GM21619 (cell line): ENCODE data around the gene SLC16A13.
"Not testable (repeated sequence)": the region's sequence is repeated elsewhere in the genome, so short reads cannot be mapped to it uniquely, and the experiment has no call there.

Experiments
- ATAC-seq: cut with Tn5 transposase; IDR thresholded peaks from one replicate; pipeline ENCODE4 v1.9.1; 2021; ENCODE audit not compliant: unreplicated experiment

Gene SLC16A13, protein sequence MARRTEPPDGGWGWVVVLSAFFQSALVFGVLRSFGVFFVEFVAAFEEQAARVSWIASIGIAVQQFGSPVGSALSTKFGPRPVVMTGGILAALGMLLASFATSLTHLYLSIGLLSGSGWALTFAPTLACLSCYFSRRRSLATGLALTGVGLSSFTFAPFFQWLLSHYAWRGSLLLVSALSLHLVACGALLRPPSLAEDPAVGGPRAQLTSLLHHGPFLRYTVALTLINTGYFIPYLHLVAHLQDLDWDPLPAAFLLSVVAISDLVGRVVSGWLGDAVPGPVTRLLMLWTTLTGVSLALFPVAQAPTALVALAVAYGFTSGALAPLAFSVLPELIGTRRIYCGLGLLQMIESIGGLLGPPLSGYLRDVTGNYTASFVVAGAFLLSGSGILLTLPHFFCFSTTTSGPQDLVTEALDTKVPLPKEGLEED

DNA sequence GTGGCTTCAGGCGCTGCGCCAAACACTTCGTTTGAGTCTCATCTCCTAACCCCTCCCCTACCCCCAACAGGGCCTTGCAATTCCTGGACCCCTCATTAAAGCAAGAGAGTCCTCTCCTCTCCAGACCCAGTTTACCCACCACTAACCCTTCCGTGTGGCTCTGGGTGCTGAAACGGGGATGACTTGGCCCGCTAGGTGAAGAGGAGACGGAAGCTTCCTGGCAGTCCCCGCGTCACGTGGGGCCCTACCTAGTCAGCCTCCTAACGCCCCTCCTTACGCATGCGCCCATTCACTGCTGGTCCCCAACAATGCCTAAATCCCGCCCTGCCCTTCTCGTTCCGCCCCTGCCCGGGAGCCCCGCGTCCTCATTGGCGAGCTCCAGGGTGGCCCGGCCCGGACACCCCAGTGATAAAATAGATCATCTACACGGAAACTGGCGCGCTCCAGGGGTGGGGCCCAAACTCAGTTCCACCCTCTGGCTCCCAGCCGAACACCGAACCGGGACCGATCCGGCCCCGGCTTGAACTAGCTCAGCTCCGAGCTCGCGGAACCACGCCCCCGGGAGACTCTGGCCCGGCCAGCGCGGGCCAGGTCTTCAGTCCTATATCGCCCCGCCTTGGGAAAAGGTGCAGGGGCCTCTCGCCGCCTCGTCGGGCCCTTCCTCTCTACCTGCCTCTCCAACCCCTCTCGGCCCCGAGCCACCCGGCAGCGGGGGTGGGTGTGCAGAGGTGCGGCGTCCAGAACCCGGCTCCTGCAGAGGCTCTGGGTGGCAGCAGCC lies at the start of gene SLC16A13:
SLC16A13 (plus strand) TSS at position 425 of the 778 bp plus-strand sequence. CDS start 368 bp downstream, outside the sequence.
- ATAC-seq: peak; percentile 90

DNA sequence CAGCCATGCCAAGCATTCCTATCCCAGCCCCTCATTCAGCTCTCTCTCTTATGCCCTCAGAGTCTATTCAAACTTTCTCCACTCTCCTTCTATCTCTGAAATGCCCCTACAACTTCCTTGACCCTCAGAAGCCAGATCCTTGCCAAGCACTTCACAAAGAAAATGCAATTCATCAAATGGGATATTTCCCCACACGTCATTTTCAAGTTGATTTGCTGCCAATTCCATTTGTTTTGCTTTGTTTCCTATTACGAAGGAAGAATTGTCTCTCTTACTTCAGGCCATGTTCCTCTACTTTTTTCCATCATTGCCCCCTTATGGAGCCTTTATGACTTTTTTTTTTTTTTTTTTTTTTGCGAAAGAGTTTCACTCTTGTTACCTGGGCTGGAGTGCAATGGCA lies 49.1 kb upstream of the SLC16A13 start:
- ATAC-seq: no peak

DNA sequence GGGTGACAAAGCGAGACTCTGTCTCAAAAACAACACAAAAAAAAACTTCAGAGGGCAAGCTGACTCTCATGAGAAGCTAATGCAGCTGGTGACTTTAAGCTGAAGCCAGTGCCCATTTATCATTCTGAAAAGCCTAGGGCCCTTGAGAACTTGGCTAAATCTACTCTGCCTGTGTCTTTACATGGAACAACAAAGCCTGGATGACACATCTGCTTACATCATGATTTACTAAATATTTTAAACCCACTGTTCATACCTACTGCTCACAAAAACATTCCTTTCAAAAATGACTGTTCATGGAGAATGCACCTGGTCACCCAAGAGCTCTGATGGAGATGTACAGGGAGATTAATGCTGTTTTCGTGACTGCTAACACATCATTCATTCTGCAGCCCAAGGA lies 46.0 kb upstream of the SLC16A13 start:
- no peak for ATAC-seq

DNA sequence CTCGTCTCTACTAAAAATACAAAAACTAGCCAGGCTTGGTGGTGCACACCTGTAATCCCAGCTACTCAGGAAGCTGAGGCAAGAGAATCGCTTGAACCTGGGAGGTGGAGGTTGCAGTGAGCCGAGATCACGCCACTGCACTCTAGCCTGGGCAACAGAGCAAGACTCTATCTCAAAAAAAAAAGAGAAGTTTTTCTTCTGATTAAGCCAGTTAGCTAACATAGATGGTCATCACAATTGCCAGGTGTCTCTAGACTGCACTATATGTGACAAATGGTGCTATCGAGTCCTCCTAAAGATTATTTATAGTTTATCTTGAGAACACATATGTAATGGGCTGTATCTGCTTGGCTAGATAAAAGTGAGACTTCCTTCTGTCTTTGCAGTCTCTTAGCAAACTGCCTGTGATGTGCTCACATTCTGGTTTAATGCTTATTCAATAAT lies 42.2 kb upstream of the SLC16A13 start:
- not testable (repeated sequence) for ATAC-seq

DNA sequence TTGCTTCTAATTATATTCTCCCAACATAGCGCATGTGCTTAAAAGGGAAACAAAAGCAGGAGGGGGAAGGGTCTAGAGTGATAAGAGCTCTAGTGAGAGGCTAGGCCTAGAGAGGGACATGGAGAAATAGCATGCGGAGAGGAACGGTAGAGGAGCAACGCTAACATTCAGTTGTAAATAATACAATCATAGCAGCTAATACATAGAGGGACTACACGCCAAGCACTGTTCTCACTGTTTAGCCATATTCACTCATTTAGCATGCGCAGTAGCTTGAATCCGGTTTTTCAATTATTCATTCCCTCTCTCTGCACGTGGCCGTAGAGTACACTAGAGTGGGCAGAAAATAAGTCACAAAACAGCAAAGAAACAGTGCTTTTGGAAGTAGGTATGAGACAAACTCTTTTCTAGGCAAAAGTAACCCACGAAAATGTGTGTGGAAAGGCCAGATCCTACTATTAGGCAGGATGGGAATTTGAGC lies 41.7 kb upstream of the SLC16A13 start:
- ATAC-seq: no peak

DNA sequence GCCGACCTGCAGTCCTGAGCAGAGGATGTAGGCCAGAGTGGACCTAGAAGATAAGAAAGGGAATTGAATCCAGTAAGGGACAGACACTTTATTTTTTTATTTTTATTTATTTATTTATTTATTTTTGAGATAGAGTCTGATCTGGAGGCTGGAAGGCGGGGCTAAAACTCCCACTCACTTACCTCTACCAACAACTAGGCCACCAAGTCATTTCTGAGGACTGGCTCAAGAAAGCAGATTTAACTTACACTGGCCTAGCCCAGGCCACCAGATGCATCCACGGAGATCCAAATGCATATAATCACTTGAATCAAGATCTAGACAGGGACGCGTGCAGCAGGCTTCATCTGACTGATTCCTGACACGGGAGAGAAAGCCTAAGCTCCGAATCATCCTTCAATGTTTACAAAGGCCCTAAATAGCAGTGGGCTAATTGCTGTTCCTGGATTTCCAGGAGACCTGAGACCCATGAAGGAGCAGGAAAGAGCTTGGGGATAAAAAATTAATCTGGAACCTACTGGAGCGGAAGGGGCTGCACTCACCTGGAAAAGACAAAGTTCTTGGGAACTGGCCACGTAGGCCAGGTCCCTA lies 41.1 kb upstream of the SLC16A13 start:
- ATAC-seq: no peak

DNA sequence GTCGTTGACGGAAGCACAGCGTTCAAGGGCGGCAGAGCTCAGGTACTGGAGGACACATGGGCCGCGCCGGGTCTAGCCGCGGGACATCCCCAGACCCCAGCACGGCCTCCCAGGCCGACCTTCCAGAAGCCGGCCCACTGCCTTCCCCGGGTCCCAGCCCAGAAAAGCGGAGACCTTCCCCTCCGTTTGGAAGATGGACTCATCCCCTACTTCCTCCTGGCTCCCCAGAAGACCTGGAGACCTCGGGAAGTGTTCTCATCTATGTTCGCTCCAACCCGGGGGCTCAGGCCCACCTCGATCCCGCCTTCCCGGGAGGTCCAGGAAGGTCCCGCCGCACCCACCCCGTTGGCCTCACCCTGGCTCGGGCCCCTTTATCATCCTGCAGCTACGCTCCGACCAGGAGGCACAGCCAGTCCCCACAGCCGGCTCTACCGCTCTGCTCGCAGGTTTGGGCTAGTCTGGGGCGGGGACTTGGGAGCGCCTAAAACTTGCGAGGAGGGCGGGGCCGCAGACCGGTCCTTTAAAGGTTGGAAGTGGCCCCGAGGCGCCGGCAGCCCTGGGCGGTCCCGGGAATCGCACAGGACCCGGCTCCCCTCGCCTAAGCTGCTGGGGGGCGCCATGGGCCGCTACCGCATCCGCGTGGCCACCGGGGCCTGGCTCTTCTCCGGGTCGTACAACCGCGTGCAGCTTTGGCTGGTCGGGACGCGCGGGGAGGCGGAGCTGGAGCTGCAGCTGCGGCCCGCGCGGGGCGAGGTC lies 40.1 kb upstream of the SLC16A13 start, which contains the start of gene ALOX12:
ALOX12 (plus strand) TSS at position 550 of the 756 bp plus-strand sequence; CDS start at position 619, 69 bp downstream.
- ATAC-seq: no peak

DNA sequence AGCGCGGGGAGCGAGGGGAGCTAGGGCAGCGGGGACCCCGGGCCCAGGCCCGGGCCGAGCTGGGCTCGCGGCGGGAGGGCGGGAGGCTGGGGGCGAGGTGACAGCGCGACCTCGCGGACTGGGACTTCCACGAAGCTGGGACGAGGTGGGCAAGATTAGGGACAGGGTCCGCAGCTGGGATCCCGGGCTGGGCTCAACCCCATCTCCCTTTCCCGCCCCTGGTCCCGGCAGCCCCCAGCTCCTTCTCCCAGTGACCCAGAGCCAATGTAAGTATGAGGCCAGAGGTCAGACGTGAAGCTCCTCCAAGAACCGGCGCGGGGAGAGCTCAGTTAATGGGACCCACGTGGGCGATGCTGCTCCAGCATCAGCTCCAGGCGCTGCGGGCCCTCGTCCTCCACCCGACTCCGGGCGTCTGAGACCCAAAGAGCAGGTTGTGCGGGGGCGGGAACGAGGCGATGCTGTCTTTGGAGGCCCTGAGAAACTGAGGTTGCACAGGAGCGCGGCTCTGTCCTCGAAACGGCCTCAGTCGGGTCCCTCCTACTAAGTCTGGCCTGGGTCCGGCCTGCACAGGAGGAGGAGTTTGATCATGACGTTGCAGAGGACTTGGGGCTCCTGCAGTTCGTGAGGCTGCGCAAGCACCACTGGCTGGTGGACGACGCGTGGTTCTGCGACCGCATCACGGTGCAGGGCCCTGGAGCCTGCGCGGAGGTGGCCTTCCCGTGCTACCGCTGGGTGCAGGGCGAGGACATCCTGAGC lies 39.4 kb upstream of the SLC16A13 start:
- ATAC-seq: no peak

DNA sequence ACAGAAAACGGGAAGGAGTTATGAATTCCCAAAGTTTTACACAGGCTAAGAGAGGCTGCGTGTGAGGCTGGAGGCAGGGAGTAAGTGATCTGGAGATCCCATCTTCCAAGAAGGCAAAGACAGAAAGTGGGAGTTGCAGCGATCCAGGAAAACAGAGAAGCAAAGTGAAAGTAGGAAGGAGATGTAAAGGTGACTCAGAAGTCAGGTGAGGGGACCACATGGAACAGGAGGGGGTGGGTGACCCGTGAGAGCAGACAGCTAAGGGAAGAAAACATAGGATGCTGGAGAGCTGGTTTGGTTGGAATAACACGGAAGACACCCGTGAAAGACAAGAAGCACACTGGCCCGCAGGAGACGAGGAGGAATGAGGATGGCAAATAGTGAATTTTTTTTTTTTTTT lies 38.6 kb upstream of the SLC16A13 start:
- ATAC-seq: no peak

DNA sequence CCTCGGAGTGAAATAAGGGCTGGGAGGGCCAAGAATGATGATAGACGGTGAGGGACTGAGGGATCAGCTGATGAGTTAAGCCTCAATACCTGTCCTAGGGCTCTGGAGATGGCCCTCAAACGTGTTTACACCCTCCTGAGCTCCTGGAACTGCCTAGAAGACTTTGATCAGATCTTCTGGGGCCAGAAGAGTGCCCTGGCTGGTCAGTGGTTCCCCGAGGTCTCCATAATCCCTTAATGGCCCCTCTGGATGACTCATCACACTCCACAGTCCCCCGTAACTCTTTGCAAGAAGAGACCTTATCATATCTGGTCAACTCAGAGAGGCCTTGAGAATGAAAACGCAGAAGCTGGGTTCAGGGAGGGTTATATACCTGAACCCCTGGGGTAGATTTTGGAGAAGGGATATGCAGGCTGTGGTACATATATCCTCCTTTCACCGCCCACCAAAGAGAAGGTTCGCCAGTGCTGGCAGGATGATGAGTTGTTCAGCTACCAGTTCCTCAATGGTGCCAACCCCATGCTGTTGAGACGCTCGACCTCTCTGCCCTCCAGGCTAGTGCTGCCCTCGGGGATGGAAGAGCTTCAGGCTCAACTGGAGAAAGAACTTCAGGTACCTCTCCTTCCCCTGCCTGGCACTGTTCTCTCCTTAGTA lies 36.8 kb upstream of the SLC16A13 start:
- ATAC-seq: no peak

DNA sequence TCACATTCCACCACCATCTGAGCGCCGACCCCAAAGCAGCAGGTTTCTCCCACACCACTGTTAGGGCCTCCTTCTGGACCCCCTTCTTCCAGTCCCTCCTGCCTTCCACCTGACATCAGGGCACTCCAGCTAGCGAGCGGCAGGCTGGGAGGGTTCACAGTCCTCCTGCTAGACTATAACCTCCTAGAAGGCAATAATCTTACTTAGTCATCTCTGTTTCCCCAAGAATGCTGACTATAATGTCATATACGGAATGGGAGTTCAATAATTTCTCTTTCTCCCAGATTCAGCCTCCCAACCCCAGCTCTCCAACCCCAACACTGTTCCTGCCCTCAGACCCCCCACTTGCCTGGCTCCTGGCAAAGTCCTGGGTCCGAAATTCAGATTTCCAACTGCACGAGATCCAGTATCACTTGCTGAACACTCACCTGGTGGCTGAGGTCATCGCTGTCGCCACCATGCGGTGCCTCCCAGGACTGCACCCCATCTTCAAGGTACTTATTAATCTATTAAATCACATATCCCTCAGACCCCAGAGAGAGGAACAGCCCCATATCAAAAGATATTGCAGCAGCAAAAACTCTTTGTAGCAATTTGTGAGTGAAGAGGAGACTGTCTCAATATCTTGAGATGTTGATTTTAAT lies 34.4 kb upstream of the SLC16A13 start:
- no peak for ATAC-seq

DNA sequence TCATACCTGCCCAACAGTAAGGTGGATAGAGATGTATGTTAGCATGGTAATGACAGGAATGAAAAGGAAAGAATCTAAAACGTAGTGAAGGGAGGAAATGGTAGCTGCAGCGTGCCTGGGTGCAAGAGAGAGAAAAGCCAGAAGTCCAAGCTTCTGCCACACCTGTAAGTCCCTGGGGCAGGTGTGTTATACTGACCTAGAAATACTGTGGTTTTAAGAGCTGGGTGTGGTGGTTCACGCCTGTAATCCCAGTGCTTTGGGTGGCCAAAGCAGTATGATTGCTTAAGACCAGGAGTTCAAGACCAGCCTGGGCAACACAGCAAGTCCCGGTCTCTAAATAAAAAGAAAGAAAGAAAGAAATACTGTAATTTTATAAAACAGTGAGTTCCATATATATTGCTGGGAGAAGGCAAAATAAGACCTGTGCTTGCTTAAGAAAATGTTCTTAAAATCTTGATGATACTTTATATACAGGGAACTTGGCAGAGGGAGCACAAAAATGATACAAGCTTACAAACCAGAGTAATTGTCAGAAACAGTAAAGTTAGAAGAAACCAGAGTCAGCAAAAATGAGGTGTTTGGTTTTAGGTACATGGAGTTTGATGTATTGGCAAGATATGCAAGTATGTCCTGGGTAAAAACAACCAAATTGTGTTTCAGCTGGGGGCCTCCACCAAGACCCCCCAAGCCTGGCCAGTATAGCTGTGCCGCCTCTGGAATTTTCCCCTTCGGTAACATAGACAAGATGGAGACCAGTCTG lies 33.3 kb upstream of the SLC16A13 start:
- no peak for ATAC-seq

DNA sequence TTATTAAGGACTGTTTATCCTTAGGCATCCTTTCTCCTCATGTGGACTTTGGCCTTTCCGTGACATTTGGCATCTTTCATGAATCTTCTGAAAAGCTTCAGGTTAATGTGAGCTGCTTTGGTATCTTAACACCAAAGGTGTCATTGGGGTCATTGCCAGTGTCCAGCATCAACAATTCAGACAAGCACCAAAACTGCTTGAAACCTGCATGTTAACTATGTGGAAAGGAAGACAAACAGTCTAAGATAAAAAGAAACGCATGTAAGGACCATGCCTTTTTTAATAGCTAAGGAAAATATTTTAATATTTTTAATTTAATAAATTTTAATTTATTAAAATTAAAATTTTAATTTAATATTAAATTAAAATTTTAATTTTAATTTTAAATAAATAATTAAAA lies 32.1 kb upstream of the SLC16A13 start:
- no peak for ATAC-seq

DNA sequence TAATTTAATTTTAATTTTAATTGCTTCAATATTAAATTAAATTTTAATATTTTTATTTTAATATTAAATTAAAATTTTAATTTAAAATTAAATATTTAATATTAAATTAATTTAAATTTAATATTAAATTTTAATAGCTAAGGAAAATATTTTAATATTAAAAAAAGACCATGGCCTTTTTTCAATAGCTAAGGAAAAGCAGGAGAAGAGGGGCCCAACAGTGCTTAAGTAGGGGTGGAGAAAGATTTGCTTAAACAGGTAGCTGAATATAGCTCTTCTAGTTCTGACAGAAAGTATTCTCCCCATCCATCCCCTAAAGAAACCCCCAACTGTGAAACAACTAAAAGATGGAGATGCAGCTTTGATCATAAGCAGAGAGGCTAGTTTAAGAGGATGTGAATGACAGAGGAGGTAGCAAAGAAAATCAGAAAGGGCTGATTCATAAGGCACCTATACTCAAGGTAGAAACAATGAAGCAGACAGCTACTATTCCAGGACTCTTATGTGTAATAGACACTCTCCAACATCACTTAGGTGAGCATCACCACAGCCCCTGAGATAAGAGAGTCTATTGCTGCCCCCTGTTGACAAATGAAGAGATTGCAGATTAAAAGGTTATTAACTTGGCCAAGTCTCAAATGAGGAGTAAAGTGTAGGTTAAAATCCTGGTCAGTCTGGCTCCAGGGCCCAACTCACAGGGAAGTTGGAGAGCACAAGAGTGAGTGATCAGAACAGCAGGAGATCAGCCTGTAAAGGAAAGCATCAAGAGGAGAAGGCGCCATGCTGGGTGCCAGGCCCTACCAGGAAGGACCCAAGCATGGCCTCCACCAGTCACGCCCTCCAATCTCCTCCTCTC lies 31.2 kb upstream of the SLC16A13 start:
- ATAC-seq: no peak

DNA sequence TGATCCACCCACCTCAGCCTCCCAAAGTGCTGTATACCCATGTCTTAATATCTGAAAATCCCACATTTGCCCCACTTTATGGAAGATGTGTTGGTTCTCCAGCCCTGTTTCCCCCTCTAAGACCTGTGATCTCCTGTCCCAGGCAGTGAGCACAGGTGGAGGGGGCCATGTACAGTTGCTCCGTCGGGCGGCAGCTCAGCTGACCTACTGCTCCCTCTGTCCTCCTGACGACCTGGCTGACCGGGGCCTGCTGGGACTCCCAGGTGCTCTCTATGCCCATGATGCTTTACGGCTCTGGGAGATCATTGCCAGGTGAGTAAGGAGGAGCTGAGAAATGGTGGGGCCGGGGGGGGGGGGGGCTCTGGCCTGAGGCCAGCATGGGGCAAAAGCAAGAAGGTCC lies 30.1 kb upstream of the SLC16A13 start:
- no peak for ATAC-seq

DNA sequence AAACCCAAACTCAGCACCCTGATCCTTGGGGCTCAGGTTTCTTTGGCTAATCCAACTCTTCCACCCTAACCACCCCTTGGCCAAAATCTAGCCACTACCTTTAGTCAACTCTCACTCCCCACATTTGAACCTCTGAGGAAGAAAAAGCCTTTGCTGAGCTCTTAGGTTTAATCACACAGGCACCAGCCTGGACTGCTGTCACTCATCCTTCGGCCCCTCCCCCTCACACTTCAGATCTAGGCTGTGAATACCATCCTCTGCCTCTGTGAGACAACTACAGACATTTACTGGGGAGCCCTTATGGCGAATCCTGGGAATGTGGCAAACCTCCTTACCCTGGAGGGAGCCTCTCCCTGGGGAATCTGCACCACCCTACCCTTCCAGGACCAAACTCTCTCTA lies 28.7 kb upstream of the SLC16A13 start:
- no peak for ATAC-seq

DNA sequence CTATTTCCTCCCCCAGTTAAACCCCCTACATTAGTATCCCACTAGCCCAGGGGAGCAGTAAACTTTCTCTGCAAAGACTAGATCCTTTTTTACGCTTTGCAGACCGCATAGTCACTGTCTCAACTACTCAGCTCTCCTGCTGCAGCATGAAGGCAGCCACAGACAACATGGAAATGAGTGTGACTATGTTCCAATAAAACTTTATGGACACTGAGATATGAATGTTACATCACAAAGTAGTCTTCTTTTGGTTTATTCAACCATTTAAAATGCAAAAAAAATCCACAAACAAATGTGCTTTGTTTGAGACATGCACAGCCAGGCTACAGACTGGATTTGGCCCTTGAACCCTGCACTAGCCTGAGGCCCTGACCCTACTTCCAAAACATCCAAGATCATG lies 25.3 kb upstream of the SLC16A13 start:
- ATAC-seq: no peak
